OCI-LY3 (cell line): ENCODE measurements around the gene HOXA9.

Experiments used
- EZH2phosphoT487 ChIP-seq: fragments of 200-600 bp; shearing (Covaris generic); IDR thresholded peaks from 2 replicates; pipeline ENCODE4 v1.6.1; 2018; ENCODE audit warnings: antibody characterized with exemption, mixed run types, low read depth
- TF ChIP-seq, protein P1 (sequence below): fragments of 200-600, 300-600 bp; sonication (generic); IDR thresholded peaks from 2 replicates; pipeline ENCODE4 v1.5.1; 2014; ENCODE audit warnings: antibody characterized with exemption, low read length, low read depth

DNA sequence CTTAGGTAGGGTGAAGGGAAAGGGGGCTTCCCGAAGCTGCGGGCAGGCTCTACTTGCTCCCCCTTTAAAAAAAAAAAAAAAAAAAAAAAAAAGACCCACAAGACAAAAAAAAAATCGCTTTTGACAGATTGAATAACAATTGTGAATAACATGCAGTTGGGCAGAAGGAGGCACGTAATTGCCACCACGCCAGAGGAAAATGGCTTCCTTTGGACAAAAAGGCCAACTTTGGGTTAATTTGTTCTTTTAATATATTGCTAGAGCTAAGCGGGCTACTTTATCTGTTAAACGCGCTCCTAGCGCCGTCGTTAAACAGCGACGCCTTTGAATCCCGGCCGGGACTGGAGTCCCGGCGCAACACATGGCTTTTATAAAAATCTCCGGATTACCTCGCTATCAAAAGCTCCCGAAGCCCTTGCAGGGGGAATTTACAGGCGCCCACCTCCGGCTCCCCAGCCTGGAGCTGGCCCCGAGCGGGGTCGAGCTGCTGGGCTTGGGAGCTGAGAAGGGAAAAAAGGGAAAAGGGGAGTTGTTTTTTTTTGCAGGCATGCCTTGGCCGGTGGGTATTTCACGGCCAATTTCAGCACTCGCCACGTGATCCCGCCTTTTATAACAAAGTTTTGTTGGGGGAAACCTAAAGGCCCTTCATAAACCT, 18.5 kb upstream of the HOXA9 start:
- no peak for TF ChIP-seq EZH2phosphoT487
- TF ChIP-seq, protein P1, sequence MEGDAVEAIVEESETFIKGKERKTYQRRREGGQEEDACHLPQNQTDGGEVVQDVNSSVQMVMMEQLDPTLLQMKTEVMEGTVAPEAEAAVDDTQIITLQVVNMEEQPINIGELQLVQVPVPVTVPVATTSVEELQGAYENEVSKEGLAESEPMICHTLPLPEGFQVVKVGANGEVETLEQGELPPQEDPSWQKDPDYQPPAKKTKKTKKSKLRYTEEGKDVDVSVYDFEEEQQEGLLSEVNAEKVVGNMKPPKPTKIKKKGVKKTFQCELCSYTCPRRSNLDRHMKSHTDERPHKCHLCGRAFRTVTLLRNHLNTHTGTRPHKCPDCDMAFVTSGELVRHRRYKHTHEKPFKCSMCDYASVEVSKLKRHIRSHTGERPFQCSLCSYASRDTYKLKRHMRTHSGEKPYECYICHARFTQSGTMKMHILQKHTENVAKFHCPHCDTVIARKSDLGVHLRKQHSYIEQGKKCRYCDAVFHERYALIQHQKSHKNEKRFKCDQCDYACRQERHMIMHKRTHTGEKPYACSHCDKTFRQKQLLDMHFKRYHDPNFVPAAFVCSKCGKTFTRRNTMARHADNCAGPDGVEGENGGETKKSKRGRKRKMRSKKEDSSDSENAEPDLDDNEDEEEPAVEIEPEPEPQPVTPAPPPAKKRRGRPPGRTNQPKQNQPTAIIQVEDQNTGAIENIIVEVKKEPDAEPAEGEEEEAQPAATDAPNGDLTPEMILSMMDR = no peak
